ENCODE measurements around the gene FAM83C.

The FAM83C gene

DNA sequence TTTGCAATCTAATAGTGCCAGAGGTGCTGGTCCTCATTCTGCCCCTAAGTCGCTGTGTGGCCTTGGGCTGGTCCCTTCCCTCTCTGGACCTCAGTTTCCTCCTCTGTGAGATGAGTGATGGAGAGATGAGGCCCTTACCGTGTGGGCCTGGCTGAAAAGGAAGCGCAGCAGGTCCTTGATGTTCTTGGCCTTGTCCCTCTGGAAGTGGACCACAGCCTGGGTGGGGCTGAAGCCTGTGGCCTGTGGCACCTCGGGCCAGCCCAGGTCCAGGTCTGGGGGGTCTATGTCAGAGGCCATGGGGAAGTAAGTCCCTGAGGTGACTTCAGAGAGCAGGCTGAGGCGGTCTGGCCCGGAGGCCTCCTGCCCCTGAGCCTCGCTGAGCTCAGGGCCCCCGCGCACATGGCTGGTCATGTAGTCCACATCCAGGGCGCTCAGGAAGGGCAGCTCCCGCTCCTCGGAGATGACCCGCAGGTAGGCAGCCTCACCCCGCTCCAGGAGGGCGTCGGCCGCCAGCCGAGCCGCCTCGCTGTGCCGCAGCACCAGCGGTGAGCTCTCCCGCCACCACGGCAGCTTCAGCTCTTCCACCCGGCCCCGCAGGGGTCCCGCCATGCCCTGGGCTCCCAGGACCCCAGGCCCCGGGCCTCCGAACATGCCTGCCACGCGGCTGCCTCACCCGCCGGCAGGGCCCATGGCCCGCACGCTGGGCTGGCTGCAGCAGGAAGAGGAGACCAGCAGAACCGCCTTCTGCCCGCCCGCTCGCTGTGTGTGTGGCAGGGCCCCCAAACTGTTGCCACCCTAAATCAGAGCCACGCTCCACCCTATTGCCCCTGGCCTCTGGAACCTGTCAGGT, at the start of gene FAM83C:
Gene FAM83C, minus strand, starts transcription at position 772 of the 850 bp plus-strand sequence. Its CDS starts 121 bp downstream, at position 651.
- no peak within 1 kb of the TSS for H3K4me3 ChIP-seq
- TF ChIP-seq, protein P1, sequence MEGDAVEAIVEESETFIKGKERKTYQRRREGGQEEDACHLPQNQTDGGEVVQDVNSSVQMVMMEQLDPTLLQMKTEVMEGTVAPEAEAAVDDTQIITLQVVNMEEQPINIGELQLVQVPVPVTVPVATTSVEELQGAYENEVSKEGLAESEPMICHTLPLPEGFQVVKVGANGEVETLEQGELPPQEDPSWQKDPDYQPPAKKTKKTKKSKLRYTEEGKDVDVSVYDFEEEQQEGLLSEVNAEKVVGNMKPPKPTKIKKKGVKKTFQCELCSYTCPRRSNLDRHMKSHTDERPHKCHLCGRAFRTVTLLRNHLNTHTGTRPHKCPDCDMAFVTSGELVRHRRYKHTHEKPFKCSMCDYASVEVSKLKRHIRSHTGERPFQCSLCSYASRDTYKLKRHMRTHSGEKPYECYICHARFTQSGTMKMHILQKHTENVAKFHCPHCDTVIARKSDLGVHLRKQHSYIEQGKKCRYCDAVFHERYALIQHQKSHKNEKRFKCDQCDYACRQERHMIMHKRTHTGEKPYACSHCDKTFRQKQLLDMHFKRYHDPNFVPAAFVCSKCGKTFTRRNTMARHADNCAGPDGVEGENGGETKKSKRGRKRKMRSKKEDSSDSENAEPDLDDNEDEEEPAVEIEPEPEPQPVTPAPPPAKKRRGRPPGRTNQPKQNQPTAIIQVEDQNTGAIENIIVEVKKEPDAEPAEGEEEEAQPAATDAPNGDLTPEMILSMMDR (IDR thresholded peaks at IDR 0.05) = no peak
- no peaks in the 10 kb centered on the region for H3K36me3 ChIP-seq
- peaks cover 0 to 37% of the 10 kb centered on the region in 2 donors for H3K27me3 ChIP-seq
- no peak for DNase-seq
- intact Hi-C loops (cut with DNase I; ENCODE audit: low total_unique reads) = no loop called here
- no peaks in the 10 kb centered on the region for H3K9me3 ChIP-seq
- no peaks in the 10 kb centered on the region for H3K4me1 ChIP-seq
- H3K27ac ChIP-seq = no peak within 1 kb of the TSS

GRCh38 chr20:35341366-35342028, 49.3 kb upstream of the FAM83C start:
- intact Hi-C loops (cut with DNase I; ENCODE audit: low total_unique reads) = no loop called here
- no peaks in the 10 kb centered on the region for H3K4me1 ChIP-seq
- no peak overlapping the region for H3K4me3 ChIP-seq
- peaks cover 15 to 30% (median 24%) of the 10 kb centered on the region in 3 donors for H3K36me3 ChIP-seq
- no peaks in the 10 kb centered on the region for H3K27me3 ChIP-seq
- H3K9me3 ChIP-seq = no peaks in the 10 kb centered on the region
- TF ChIP-seq, protein P1 (IDR thresholded peaks at IDR 0.05) = no peak
- no peak overlapping the region for H3K27ac ChIP-seq
- no peak for DNase-seq

GRCh38 chr20:35340436-35340835, 48.2 kb upstream of the FAM83C start:
- H3K27me3 ChIP-seq = no peaks in the 10 kb centered on the region
- TF ChIP-seq, protein P1 (IDR thresholded peaks at IDR 0.05) = no peak
- H3K4me3 ChIP-seq = no peak overlapping the region
- no peaks in the 10 kb centered on the region for H3K4me1 ChIP-seq
- H3K27ac ChIP-seq = no peak overlapping the region
- intact Hi-C loops (cut with DNase I; ENCODE audit: low total_unique reads) = no loop called here
- no peak for DNase-seq
- H3K9me3 ChIP-seq = no peaks in the 10 kb centered on the region
- peaks cover 4 to 19% (median 14%) of the 10 kb centered on the region in 3 donors for H3K36me3 ChIP-seq

- peaks cover 0 to 13% (median 11%) of the 10 kb centered on the region in 3 donors for H3K36me3 ChIP-seq
- no peaks in the 10 kb centered on the region for H3K4me1 ChIP-seq
- H3K9me3 ChIP-seq = no peaks in the 10 kb centered on the region
- intact Hi-C loops (cut with DNase I; ENCODE audit: low total_unique reads) = no loop called here
- H3K4me3 ChIP-seq = no peak overlapping the region
- H3K27ac ChIP-seq = no peak overlapping the region
- TF ChIP-seq, protein P1 (IDR thresholded peaks at IDR 0.05) = no peak
- DNase-seq = no peak
- H3K27me3 ChIP-seq = no peaks in the 10 kb centered on the region
Observed at GRCh38 chr20:35339636-35340035, 47.4 kb upstream of the FAM83C start.

DNA sequence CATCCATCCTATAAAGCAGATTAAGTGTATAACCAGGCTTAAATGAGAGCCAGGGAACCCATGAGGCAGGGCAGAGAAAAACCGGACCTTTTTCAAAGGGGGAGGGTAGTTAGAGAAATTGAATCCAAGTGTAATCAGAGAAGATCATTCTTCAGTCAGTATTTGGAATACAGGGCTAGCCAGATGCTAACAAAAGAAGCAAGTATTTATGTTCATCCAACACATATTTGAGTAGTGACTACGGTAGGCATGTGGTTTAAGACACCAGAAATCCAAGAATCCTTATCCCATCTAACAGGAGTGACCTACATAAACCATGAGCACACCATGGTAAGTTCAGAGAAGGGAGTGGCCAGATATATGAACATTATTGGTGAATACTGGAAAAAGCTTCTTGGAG, 46.8 kb upstream of the FAM83C start:
- TF ChIP-seq, protein P1 (IDR thresholded peaks at IDR 0.05) = no peak
- Histone ChIP-seq H3K27ac (no peak overlapping the region), H3K27me3 (no peaks in the 10 kb centered on the region), H3K4me3 (no peak overlapping the region), H3K9me3 (no peaks in the 10 kb centered on the region), H3K36me3 (peaks cover 0 to 8% (median 5%) of the 10 kb centered on the region in 3 donors), H3K4me1 (no peaks in the 10 kb centered on the region)
- DNase-seq = no peak
- intact Hi-C loops (cut with DNase I; ENCODE audit: low total_unique reads) = no loop called here
